ENCODE data around the gene NBEAL2. TPM values are rescaled to one million over a fixed set of nuclear protein-coding genes. Genes with fewer than 3 reads are reported as not detected.

Gene NBEAL2
- total RNA-seq, 1 donor from 2014 or later: 20.0 TPM

DNA sequence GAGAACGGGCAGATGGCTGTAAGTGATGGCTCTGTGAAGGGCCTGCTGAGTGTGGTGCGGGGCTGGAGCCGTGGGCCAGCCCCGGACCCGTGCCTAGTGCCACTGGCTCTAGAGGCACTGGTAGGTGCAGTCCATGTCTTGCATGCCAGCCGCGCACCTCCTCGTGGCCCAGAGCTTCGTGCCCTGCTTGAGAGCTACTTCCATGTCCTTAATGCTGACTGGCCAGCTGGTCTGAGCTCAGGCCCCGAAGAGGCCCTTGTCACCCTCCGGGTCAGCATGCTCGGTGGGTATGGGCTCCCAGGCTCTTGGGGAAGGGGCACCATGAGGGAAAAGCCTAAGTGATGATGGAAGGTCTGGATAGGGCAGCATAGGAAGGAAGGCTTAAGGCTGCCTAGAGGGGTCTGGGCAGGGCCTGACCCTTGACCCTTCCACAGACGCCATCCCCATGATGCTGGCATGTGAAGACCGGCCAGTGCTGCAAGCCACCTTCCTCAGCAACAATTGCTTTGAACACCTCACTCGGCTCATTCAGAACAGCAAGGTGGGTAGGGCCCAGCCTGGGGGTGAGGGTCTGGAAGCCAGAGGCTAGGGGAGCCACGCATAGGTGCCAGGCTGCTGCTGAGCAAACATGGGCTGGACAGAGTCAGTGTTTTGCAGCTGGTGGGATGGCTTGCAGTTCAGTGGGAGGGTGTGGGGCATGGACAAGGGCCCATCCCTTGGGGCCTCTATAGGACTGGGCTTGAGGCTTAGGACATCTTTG, 12.1 kb downstream of the NBEAL2 start:
- H3K27me3 ChIP-seq (ENCODE audit: control insufficient read depth, insufficient read depth, low read length): no peaks in the 10 kb centered on the region

DNA sequence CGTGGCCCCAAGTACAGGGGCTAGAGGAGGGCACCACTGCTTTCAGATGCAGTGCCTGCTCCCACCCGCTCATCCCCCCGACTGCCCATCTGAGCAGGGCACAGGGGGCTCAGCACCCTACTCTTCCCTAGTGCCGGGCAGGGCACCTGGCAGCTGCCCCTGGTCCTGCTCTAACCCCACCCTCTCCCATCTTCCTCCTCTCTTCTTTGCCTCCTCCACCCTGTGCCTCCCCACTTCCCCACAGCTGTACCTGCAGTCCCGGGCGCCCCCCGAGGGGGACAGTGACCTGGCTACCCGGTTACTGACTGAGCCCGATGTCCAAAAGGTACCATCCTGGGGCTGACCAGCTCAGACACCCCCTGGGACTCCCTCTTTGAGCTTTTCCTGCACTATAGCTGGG, 12.8 kb downstream of the NBEAL2 start:
- Histone ChIP-seq H3K27me3 (ENCODE audit: control insufficient read depth, insufficient read depth, low read length) (no peaks in the 10 kb centered on the region), H3K36me3 (ENCODE audit: control insufficient read depth, insufficient read depth, low read length) (peaks cover 38% of the 10 kb centered on the region), H3K4me3 (ENCODE audit: low read depth, low read length) (no peak overlapping the region)
- FAIRE-seq (no peak), DNase-seq (ENCODE audit: low read depth) (no peak)
- TF ChIP-seq, protein P1, sequence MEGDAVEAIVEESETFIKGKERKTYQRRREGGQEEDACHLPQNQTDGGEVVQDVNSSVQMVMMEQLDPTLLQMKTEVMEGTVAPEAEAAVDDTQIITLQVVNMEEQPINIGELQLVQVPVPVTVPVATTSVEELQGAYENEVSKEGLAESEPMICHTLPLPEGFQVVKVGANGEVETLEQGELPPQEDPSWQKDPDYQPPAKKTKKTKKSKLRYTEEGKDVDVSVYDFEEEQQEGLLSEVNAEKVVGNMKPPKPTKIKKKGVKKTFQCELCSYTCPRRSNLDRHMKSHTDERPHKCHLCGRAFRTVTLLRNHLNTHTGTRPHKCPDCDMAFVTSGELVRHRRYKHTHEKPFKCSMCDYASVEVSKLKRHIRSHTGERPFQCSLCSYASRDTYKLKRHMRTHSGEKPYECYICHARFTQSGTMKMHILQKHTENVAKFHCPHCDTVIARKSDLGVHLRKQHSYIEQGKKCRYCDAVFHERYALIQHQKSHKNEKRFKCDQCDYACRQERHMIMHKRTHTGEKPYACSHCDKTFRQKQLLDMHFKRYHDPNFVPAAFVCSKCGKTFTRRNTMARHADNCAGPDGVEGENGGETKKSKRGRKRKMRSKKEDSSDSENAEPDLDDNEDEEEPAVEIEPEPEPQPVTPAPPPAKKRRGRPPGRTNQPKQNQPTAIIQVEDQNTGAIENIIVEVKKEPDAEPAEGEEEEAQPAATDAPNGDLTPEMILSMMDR (IDR thresholded peaks at IDR 0.05; ENCODE audit: insufficient read depth, low read length, severe bottlenecking): no peak

More for the DNA sequence above, 12.1 kb downstream of the NBEAL2 start:
- TF ChIP-seq, protein P1 (IDR thresholded peaks at IDR 0.05; ENCODE audit: insufficient read depth, low read length, severe bottlenecking): no peak
- DNase-seq (ENCODE audit: low read depth): no peak
- no peak overlapping the region for H3K4me3 ChIP-seq (ENCODE audit: low read depth, low read length)
- FAIRE-seq: no peak
- H3K36me3 ChIP-seq (ENCODE audit: control insufficient read depth, insufficient read depth, low read length): peaks cover 36% of the 10 kb centered on the region

DNA sequence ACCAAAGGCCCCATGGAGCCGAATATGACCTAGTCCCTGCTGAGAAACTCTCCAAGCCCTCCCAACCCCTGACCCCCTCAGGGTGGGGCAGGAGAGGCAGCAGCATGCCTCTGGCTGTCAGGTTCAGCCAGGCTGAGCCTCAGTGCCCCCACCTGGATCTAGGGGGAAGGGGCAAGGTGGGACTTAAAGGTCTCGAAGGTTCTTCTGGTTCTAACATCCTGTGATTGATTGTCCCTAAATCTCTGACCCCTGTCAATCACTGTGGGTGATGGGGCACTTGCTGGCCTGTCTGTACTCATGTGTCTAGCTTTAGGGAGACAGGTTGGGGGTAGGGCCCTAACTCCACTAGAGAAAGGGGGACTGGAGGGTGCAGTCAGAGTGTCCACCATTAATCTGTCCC, 13.8 kb downstream of the NBEAL2 start:
- TF ChIP-seq, protein P1 (IDR thresholded peaks at IDR 0.05; ENCODE audit: insufficient read depth, low read length, severe bottlenecking): no peak
- Histone ChIP-seq H3K36me3 (ENCODE audit: control insufficient read depth, insufficient read depth, low read length) (peaks cover 43% of the 10 kb centered on the region), H3K4me3 (ENCODE audit: low read depth, low read length) (no peak overlapping the region), H3K27me3 (ENCODE audit: control insufficient read depth, insufficient read depth, low read length) (no peaks in the 10 kb centered on the region)
- FAIRE-seq (no peak), DNase-seq (ENCODE audit: low read depth) (no peak)

DNA sequence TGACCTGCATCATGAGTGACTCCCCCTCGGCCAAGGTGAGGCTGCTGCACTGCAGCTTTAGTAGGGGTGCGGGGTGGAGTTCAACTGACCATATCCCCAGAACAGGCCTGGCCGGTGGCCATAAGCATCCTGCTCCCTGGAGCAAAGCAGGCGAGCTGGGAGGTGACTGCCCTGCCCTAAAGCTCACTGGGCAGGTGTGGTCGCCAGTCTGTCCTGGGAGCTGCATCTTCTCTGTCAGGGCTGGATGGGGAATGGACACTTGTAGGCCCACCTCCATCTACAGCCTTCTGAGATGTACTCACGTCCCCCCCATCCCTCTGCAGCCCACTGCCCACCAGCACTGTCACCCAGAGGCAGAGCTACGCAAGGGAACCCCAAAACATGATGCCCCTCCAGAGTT, 14.5 kb downstream of the NBEAL2 start:
- Histone ChIP-seq H3K36me3 (ENCODE audit: control insufficient read depth, insufficient read depth, low read length) (peaks cover 46% of the 10 kb centered on the region), H3K27me3 (ENCODE audit: control insufficient read depth, insufficient read depth, low read length) (no peaks in the 10 kb centered on the region), H3K4me3 (ENCODE audit: low read depth, low read length) (no peak overlapping the region)
- TF ChIP-seq, protein P1 (IDR thresholded peaks at IDR 0.05; ENCODE audit: insufficient read depth, low read length, severe bottlenecking): no peak
- FAIRE-seq (no peak), DNase-seq (ENCODE audit: low read depth) (no peak)

DNA sequence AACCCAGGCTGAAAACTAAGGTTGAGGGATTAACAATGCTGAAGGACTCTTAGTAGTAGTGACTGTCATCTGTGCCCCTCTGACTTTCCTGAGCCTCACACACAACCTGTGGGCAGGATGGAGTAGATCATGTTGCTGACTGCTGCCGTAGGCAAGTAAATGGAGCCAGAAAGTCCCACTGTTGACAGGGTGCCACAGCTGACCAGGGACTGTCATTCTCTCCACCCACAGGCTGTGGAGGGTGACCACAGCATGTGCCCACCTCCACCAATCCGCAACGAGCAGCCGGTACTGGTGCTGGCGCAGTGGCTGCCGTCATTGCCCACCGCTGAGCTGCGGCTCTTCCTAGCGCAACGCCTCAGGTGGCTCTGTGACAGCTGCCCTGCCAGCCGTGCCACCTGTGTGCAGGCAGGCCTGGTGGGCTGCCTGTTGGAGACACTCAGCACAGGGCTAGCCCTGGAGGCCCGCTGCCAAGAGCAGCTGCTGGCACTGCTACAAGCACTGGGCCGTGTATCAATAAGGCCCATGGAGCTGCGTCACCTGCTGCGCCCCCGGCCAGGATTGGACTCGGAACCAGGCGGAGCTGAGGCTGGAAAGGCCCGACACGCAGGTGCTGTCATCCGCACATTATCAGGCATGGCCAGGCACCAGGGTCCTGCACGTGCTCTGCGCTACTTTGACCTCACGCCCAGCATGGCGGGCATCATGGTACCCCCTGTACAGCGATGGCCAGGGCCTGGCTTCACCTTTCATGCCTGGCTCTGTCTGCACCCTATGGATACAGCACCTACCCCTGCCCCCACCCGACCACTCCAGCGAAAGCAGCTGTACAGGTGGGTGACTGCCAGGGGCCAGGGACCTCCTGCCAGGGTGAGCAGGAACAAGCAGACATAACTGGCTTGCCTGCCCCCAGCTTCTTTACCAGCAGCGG, 15.6 kb downstream of the NBEAL2 start:
- no peak for DNase-seq (ENCODE audit: low read depth)
- no peaks in the 10 kb centered on the region for H3K27me3 ChIP-seq (ENCODE audit: control insufficient read depth, insufficient read depth, low read length)
- peak; percentile 76 for FAIRE-seq
- peaks cover 50% of the 10 kb centered on the region for H3K36me3 ChIP-seq (ENCODE audit: control insufficient read depth, insufficient read depth, low read length)
- TF ChIP-seq, protein P1 (IDR thresholded peaks at IDR 0.05; ENCODE audit: insufficient read depth, low read length, severe bottlenecking): no peak
- no peak overlapping the region for H3K4me3 ChIP-seq (ENCODE audit: low read depth, low read length)

Measured in bronchial epithelial cell (primary cell).